Measurements from ENCODE around the gene SOX8. TPM values are rescaled to one million over a fixed set of nuclear protein-coding genes. Genes with fewer than 3 reads are reported as not detected.
A peak's percentile ranks its signal among the peaks of the same experiment; 100 is the strongest.

SOX8 gene
- total and polyA plus RNA-seq, 7 experiments from 2014 or later, result 0.07 to 5.4 (median 3.1) TPM

GRCh38 chr16:979859-980594, 1.5 kb upstream of the SOX8 start:
- peak overlapping the region in 9 of 10 donors; percentile 42 to 78 (median 53) for H3K4me3 Mint-ChIP-seq
- POLR2A ChIA-PET, result interaction anchor here (0.9 to 6.6 kb wide), 6 partner anchors 10 to 284 kb away, joined by 4 to 87 read pairs (median 20); partner anchors contain the start of gene LMF1

GRCh38 chr16:980595-980854, 1.0 kb upstream of the SOX8 start:
- Mint-ChIP-seq H3K27ac (no peak overlapping the region), H3K9me3 (peaks cover 0 to 3% (median 0%) of the 10 kb centered on the region in 11 donors), H3K4me3 (peak overlapping the region in 1 of 10 donors; percentile 49), H3K4me1 (peaks cover 0 to 33% (median 22%) of the 10 kb centered on the region in 7 donors), H3K36me3 (no peaks in the 10 kb centered on the region), H3K27me3 (peaks cover 0 to 29% (median 0%) of the 10 kb centered on the region in 5 donors)
- POLR2A ChIA-PET, result interaction anchor here (0.9 to 6.6 kb wide), 5 partner anchors 10 to 285 kb away, joined by 4 to 87 read pairs (median 34); partner anchors contain the start of gene LMF1
- Histone ChIP-seq H3K27me3 (ENCODE audit: control insufficient read depth in 2 of 2, insufficient read depth in 2 of 2, low read length in 2 of 2) (no peaks in the 10 kb centered on the region), H3K9me3 (ENCODE audit: control insufficient read depth in 2 of 3, low read length in 3 of 3) (no peaks in the 10 kb centered on the region), H3K4me3 (ENCODE audit: low read length) (peak overlapping the region; percentile 47), H3K4me1 (ENCODE audit: control insufficient read depth in 2 of 2, insufficient read depth in 2 of 2, low read length in 2 of 2) (peaks cover 0 to 21% of the 10 kb centered on the region in 2 donors), H3K27ac (ENCODE audit: low read depth, low read length) (peak overlapping the region; percentile 60), H3K36me3 (ENCODE audit: control insufficient read depth in 2 of 3, insufficient read depth in 3 of 3, low read length in 3 of 3) (peaks cover 0 to 7% (median 0%) of the 10 kb centered on the region in 3 experiments)
- intact Hi-C loops (cut with micrococcal nuclease), result loop anchor here in 1 of 2 donors (2.0 to 5.0 kb wide), 3 partner anchors 16 to 172 kb away; partner anchors contain the start of gene CACNA1H
- peak; percentile 1 for ATAC-seq
- no peak for DNase-seq
- CTCF ChIA-PET, result interaction anchor here (0.6 to 1.5 kb wide), 2 partner anchors 17 to 25 kb away, joined by 3 to 5 read pairs; no protein-coding TSS in a partner anchor

More at GRCh38 chr16:979859-980594, 1.5 kb upstream of the SOX8 start:
- DNase-seq, result no peak
- no peak for ATAC-seq
- peak overlapping the region; percentile 47 for H3K4me3 ChIP-seq (ENCODE audit: low read length)
- H3K36me3 Mint-ChIP-seq, result no peaks in the 10 kb centered on the region
- peak overlapping the region in 3 of 9 donors; percentile 54 to 81 (median 60) for H3K27ac Mint-ChIP-seq
- peaks cover 0 to 21% of the 10 kb centered on the region in 2 donors for H3K4me1 ChIP-seq (ENCODE audit: control insufficient read depth in 2 of 2, insufficient read depth in 2 of 2, low read length in 2 of 2)
- H3K27me3 ChIP-seq (ENCODE audit: control insufficient read depth in 2 of 2, insufficient read depth in 2 of 2, low read length in 2 of 2), result no peaks in the 10 kb centered on the region
- CTCF ChIA-PET, result interaction anchor here (1.0 kb wide), 1 partner anchor 15 kb away, joined by 4 read pairs; no protein-coding TSS in a partner anchor
- H3K4me1 Mint-ChIP-seq, result peaks cover 0 to 36% (median 22%) of the 10 kb centered on the region in 7 donors
- H3K27me3 Mint-ChIP-seq, result peaks cover 0 to 28% (median 0%) of the 10 kb centered on the region in 5 donors
- peaks cover 0 to 3% (median 0%) of the 10 kb centered on the region in 11 donors for H3K9me3 Mint-ChIP-seq
- peaks cover 0 to 3% (median 0%) of the 10 kb centered on the region in 3 experiments for H3K36me3 ChIP-seq (ENCODE audit: control insufficient read depth in 2 of 3, insufficient read depth in 3 of 3, low read length in 3 of 3)
- no peaks in the 10 kb centered on the region for H3K9me3 ChIP-seq (ENCODE audit: control insufficient read depth in 2 of 3, low read length in 3 of 3)
- intact Hi-C loops (cut with micrococcal nuclease), result loop anchor here in 1 of 2 donors (2.0 to 10.0 kb wide), 4 partner anchors 15 to 265 kb away; partner anchors contain the start of genes CACNA1H and METRN
- peak overlapping the region; percentile 14 for H3K27ac ChIP-seq (ENCODE audit: low read depth, low read length)

GRCh38 chr16:982145-983043, 824 bp downstream of the SOX8 start:
- Mint-ChIP-seq H3K27ac (peak overlapping the region in 3 of 9 donors; percentile 10 to 25 (median 13)), H3K27me3 (peaks cover 0 to 29% (median 0%) of the 10 kb centered on the region in 5 donors), H3K9me3 (peaks cover 0 to 3% (median 0%) of the 10 kb centered on the region in 11 donors), H3K36me3 (no peaks in the 10 kb centered on the region), H3K4me3 (peak overlapping the region; percentile 23 to 83 (median 66)), H3K4me1 (peaks cover 0 to 20% (median 13%) of the 10 kb centered on the region in 7 donors)
- POLR2A ChIA-PET, result interaction anchor here (0.6 to 6.6 kb wide), 7 partner anchors 10 to 23 kb away, joined by 4 to 87 read pairs (median 6); partner anchors contain the start of gene LMF1
- intact Hi-C loops (cut with micrococcal nuclease), result loop anchor here in 1 of 2 donors (5.0 kb wide), 1 partner anchor 170 kb away; the partner anchor contains the start of gene CACNA1H
- DNase-seq, result peak in 1 of 9 donors; percentile 37
- Histone ChIP-seq H3K9me3 (ENCODE audit: control insufficient read depth in 2 of 3, low read length in 3 of 3) (no peaks in the 10 kb centered on the region), H3K4me1 (ENCODE audit: control insufficient read depth in 2 of 2, insufficient read depth in 2 of 2, low read length in 2 of 2) (peaks cover 0 to 5% of the 10 kb centered on the region in 2 donors), H3K27me3 (ENCODE audit: control insufficient read depth in 2 of 2, insufficient read depth in 2 of 2, low read length in 2 of 2) (no peaks in the 10 kb centered on the region), H3K36me3 (ENCODE audit: control insufficient read depth in 2 of 3, insufficient read depth in 3 of 3, low read length in 3 of 3) (peaks cover 0 to 7% (median 0%) of the 10 kb centered on the region in 3 experiments), H3K4me3 (ENCODE audit: low read length) (no peak overlapping the region), H3K27ac (ENCODE audit: low read depth, low read length) (no peak overlapping the region)
- ATAC-seq, result peak; percentile 16
- CTCF ChIA-PET, result interaction anchor here (1.5 kb wide), 1 partner anchor 16 kb away, joined by 5 read pairs; no protein-coding TSS in a partner anchor

GRCh38 chr16:983044-984030, 1.8 kb downstream of the SOX8 start:
- DNase-seq, result no peak
- Histone ChIP-seq H3K4me1 (ENCODE audit: control insufficient read depth in 2 of 2, insufficient read depth in 2 of 2, low read length in 2 of 2) (peaks cover 0 to 5% of the 10 kb centered on the region in 2 donors), H3K9me3 (ENCODE audit: control insufficient read depth in 2 of 3, low read length in 3 of 3) (no peaks in the 10 kb centered on the region), H3K27me3 (ENCODE audit: control insufficient read depth in 2 of 2, insufficient read depth in 2 of 2, low read length in 2 of 2) (no peaks in the 10 kb centered on the region), H3K4me3 (ENCODE audit: low read length) (no peak overlapping the region), H3K27ac (ENCODE audit: low read depth, low read length) (no peak overlapping the region), H3K36me3 (ENCODE audit: control insufficient read depth in 2 of 3, insufficient read depth in 3 of 3, low read length in 3 of 3) (peaks cover 0 to 7% (median 0%) of the 10 kb centered on the region in 3 experiments)
- Mint-ChIP-seq H3K27ac (peak overlapping the region in 3 of 9 donors; percentile 10 to 25 (median 13)), H3K4me1 (peaks cover 0 to 12% (median 4%) of the 10 kb centered on the region in 7 donors), H3K4me3 (peak overlapping the region; percentile 23 to 83 (median 66)), H3K27me3 (peaks cover 0 to 25% (median 0%) of the 10 kb centered on the region in 5 donors), H3K36me3 (no peaks in the 10 kb centered on the region), H3K9me3 (peaks cover 0 to 3% (median 0%) of the 10 kb centered on the region in 11 donors)
- no peak for ATAC-seq
- CTCF ChIA-PET, result no interaction called here
- intact Hi-C loops (cut with micrococcal nuclease), result loop anchor here in 1 of 2 donors (5.0 kb wide), 1 partner anchor 169 kb away; the partner anchor contains the start of gene CACNA1H
- POLR2A ChIA-PET, result interaction anchor here (0.6 to 6.6 kb wide), 3 partner anchors 13 to 19 kb away, joined by 4 to 87 read pairs (median 66); partner anchors contain the start of gene LMF1

GRCh38 chr16:984121-984694, 2.6 kb downstream of the SOX8 start:
- H3K9me3 Mint-ChIP-seq, result peaks cover 0 to 3% (median 0%) of the 10 kb centered on the region in 11 donors
- POLR2A ChIA-PET, result interaction anchor here (6.4 to 6.6 kb wide), 2 partner anchors 14 kb away, joined by 66 to 87 read pairs; partner anchors contain the start of gene LMF1
- Histone ChIP-seq H3K27me3 (ENCODE audit: control insufficient read depth in 2 of 2, insufficient read depth in 2 of 2, low read length in 2 of 2) (no peaks in the 10 kb centered on the region), H3K9me3 (ENCODE audit: control insufficient read depth in 2 of 3, low read length in 3 of 3) (no peaks in the 10 kb centered on the region), H3K27ac (ENCODE audit: low read depth, low read length) (no peak overlapping the region), H3K4me3 (ENCODE audit: low read length) (no peak overlapping the region), H3K4me1 (ENCODE audit: control insufficient read depth in 2 of 2, insufficient read depth in 2 of 2, low read length in 2 of 2) (peaks cover 0 to 5% of the 10 kb centered on the region in 2 donors), H3K36me3 (ENCODE audit: control insufficient read depth in 2 of 3, insufficient read depth in 3 of 3, low read length in 3 of 3) (peaks cover 0 to 7% (median 0%) of the 10 kb centered on the region in 3 experiments)
- peak overlapping the region in 1 of 10 donors; percentile 30 for H3K4me3 Mint-ChIP-seq
- peaks cover 0 to 5% (median 3%) of the 10 kb centered on the region in 7 donors for H3K4me1 Mint-ChIP-seq
- DNase-seq (no peak), ATAC-seq (no peak)
- CTCF ChIA-PET, result no interaction called here
- H3K36me3 Mint-ChIP-seq, result no peaks in the 10 kb centered on the region
- H3K27me3 Mint-ChIP-seq, result peaks cover 0 to 19% (median 0%) of the 10 kb centered on the region in 5 donors
- intact Hi-C loops (cut with micrococcal nuclease), result loop anchor here in 1 of 2 donors (5.0 kb wide), 1 partner anchor 168 kb away; the partner anchor contains the start of gene CACNA1H
- no peak overlapping the region for H3K27ac Mint-ChIP-seq
